Measurements from ENCODE around the gene DDX59.

Gene DDX59

GRCh38 chr1:200652378-200652777, 17.3 kb downstream of the DDX59 start:
- ATAC-seq = no peak

GRCh38 chr1:200646515-200646914, 23.2 kb downstream of the DDX59 start:
- TF ChIP-seq ESRRG (CRISPR knock-in tag; IDR thresholded peaks at IDR 0.05) = no peak
- no peak for TF ChIP-seq ZC3H10 (CRISPR knock-in tag; IDR thresholded peaks at IDR 0.05)
- no peak for TF ChIP-seq POU6F1 (CRISPR knock-in tag; IDR thresholded peaks at IDR 0.05; ENCODE audit: borderline replicate concordance, low read depth)
- no peak for TF ChIP-seq BACH2 (CRISPR knock-in tag; IDR thresholded peaks at IDR 0.05; ENCODE audit: borderline replicate concordance)
- TF ChIP-seq ISL1 (CRISPR knock-in tag; IDR thresholded peaks at IDR 0.05) = no peak
- TF ChIP-seq OSR1 (CRISPR knock-in tag; IDR thresholded peaks at IDR 0.05) = no peak
- TF ChIP-seq ARNTL (CRISPR knock-in tag; IDR thresholded peaks at IDR 0.05; ENCODE audit: borderline replicate concordance, low read depth) = no peak
- no peak for TF ChIP-seq TSHZ2 (CRISPR knock-in tag; IDR thresholded peaks at IDR 0.05)
- TF ChIP-seq TCF4 (CRISPR knock-in tag; IDR thresholded peaks at IDR 0.05; ENCODE audit: borderline replicate concordance) = no peak
- TF ChIP-seq SNAI2 (CRISPR knock-in tag; IDR thresholded peaks at IDR 0.05) = no peak
- no peak for TF ChIP-seq CSRNP3 (CRISPR knock-in tag; IDR thresholded peaks at IDR 0.05)
- no peak for TF ChIP-seq RARB (CRISPR knock-in tag; IDR thresholded peaks at IDR 0.05)
- TF ChIP-seq ZFP30 (CRISPR knock-in tag; IDR thresholded peaks at IDR 0.05) = no peak
- TF ChIP-seq CREB5 (CRISPR knock-in tag; IDR thresholded peaks at IDR 0.05; ENCODE audit: low read depth) = no peak
- TF ChIP-seq TOX (CRISPR knock-in tag; IDR thresholded peaks at IDR 0.05; ENCODE audit: borderline replicate concordance) = no peak
- no peak for TF ChIP-seq ZNF565 (CRISPR knock-in tag; conservative IDR thresholded peaks at IDR 0.05; ENCODE audit: low read depth)
- no peak for ATAC-seq

More at GRCh38 chr1:200652378-200652777, 17.3 kb downstream of the DDX59 start:
- TF ChIP-seq BACH2 (CRISPR knock-in tag; IDR thresholded peaks at IDR 0.05; ENCODE audit: borderline replicate concordance) = no peak

- ATAC-seq = no peak
- TF ChIP-seq BACH2 (CRISPR knock-in tag; IDR thresholded peaks at IDR 0.05; ENCODE audit: borderline replicate concordance) (no peak), ZFP30 (CRISPR knock-in tag; IDR thresholded peaks at IDR 0.05) (no peak), ARNTL (CRISPR knock-in tag; IDR thresholded peaks at IDR 0.05; ENCODE audit: borderline replicate concordance, low read depth) (no peak), PATZ1 (CRISPR knock-in tag; IDR thresholded peaks at IDR 0.05; ENCODE audit: borderline replicate concordance) (no peak), ZNF8 (CRISPR knock-in tag; IDR thresholded peaks at IDR 0.05) (no peak)
Measured at GRCh38 chr1:200644021-200644420, 25.7 kb downstream of the DDX59 start.

GRCh38 chr1:200642481-200642880, 27.2 kb downstream of the DDX59 start:
- no peak for ATAC-seq
- TF ChIP-seq ZC3H10 (CRISPR knock-in tag; IDR thresholded peaks at IDR 0.05) = no peak
- no peak for TF ChIP-seq TCF4 (CRISPR knock-in tag; IDR thresholded peaks at IDR 0.05; ENCODE audit: borderline replicate concordance)
- no peak for TF ChIP-seq ZFP30 (CRISPR knock-in tag; IDR thresholded peaks at IDR 0.05)
- TF ChIP-seq CREB5 (CRISPR knock-in tag; IDR thresholded peaks at IDR 0.05; ENCODE audit: low read depth) = no peak
- no peak for TF ChIP-seq CSDC2 (CRISPR knock-in tag; IDR thresholded peaks at IDR 0.05)
- TF ChIP-seq ESRRG (CRISPR knock-in tag; IDR thresholded peaks at IDR 0.05) = no peak
- TF ChIP-seq ZNF70 (CRISPR knock-in tag; IDR thresholded peaks at IDR 0.05) = no peak
- TF ChIP-seq PATZ1 (CRISPR knock-in tag; IDR thresholded peaks at IDR 0.05; ENCODE audit: borderline replicate concordance) = no peak
- TF ChIP-seq ZFP3 (CRISPR knock-in tag; IDR thresholded peaks at IDR 0.05) = no peak
- no peak for TF ChIP-seq BACH2 (CRISPR knock-in tag; IDR thresholded peaks at IDR 0.05; ENCODE audit: borderline replicate concordance)
- no peak for TF ChIP-seq ZNF565 (CRISPR knock-in tag; conservative IDR thresholded peaks at IDR 0.05; ENCODE audit: low read depth)
- no peak for TF ChIP-seq OSR1 (CRISPR knock-in tag; IDR thresholded peaks at IDR 0.05)
- TF ChIP-seq RARB (CRISPR knock-in tag; IDR thresholded peaks at IDR 0.05) = no peak
- TF ChIP-seq SNAI2 (CRISPR knock-in tag; IDR thresholded peaks at IDR 0.05) = no peak
- TF ChIP-seq CSRNP3 (CRISPR knock-in tag; IDR thresholded peaks at IDR 0.05) = no peak
